ENCODE measurements around the gene ZNF260. TPM values are rescaled to one million over a fixed set of nuclear protein-coding genes. Genes with fewer than 3 reads are reported as not detected.
A peak's percentile ranks its signal among the peaks of the same experiment; 100 is the strongest.

Gene ZNF260
- total and polyA plus RNA-seq, 2 of the 13 experiments (the other 11 are each of a cell fraction or from before 2014, with no cell fraction given), result 2.8 to 10.5 TPM

DNA sequence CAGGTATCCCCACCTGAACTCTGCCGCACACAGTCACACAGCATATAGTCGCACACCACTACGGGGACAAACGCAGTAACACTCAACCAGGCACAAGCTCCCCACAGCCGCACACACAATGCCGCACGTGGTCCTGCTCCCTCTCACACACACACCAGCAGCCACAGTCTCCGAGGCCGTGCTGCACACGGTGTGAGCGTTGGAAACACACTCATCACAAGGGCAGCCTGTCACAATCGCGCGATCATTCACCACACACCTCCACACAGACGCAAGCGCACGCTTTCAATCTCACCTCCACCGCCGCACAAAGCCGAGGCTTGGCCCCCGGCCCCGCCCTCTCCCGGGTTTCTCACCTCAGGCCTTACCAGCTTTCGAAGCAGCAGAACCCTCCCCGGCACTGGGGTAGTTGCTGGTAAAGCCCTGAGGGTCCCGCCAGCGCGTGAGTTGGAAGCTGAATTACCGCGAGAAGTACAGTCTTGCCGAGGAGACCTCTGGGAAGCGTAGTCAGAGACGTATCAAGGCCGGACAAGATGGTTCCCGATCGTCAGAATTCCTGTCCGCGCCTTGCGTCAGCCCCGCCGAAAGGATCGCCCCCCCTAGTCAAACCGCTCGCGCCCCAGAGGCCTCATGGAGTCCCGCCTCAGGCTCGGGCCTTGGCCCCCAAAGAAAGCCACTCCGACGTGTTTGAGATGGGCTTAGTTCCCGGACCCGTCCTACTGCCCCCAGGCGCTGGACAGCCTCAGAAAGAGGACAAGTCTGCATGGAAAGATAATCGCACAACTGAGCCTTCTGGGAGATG is 38.8 kb downstream of the ZNF260 start, which contains the start of gene ZNF566 (continued):
- no peak for TF ChIP-seq ZNF556 (CRISPR knock-in tag; IDR thresholded peaks at IDR 0.05; ENCODE audit: borderline replicate concordance)
- TF ChIP-seq MED1 (CRISPR knock-in tag; IDR thresholded peaks at IDR 0.05), result peak; percentile 38; the same call in 1 of the 2 replicates
- peak; percentile 59; the same call in 1 of the 2 replicates for TF ChIP-seq THAP7 (CRISPR knock-in tag; IDR thresholded peaks at IDR 0.05)
- TF ChIP-seq MED13 (CRISPR knock-in tag; IDR thresholded peaks at IDR 0.05), result peak; percentile 22; the same call in 1 of the 2 replicates
- TF ChIP-seq DNMT3B (CRISPR knock-in tag; conservative IDR thresholded peaks at IDR 0.05), result no peak
- TF ChIP-seq GLMP (CRISPR knock-in tag; IDR thresholded peaks at IDR 0.05; ENCODE audit: borderline replicate concordance), result no peak
- no peak for TF ChIP-seq SMC3 (IDR thresholded peaks at IDR 0.05; ENCODE audit: low read length)
- no peak for TF ChIP-seq HMG20B (CRISPR knock-in tag; conservative IDR thresholded peaks at IDR 0.05)
- TF ChIP-seq YEATS2 (CRISPR knock-in tag; IDR thresholded peaks at IDR 0.05; ENCODE audit: borderline replicate concordance), result peak; percentile 84; the same call in 1 of the 2 replicates
- TF ChIP-seq DNMT1 (CRISPR knock-in tag; IDR thresholded peaks at IDR 0.05), result no peak
- TF ChIP-seq ZNF143 (CRISPR knock-in tag; IDR thresholded peaks at IDR 0.05), result peak; percentile 92
- no peak for TF ChIP-seq ZBTB1 (CRISPR knock-in tag; IDR thresholded peaks at IDR 0.05; ENCODE audit: borderline replicate concordance)
- TF ChIP-seq PRDM10 (CRISPR knock-in tag; IDR thresholded peaks at IDR 0.05; ENCODE audit: low read depth), result peak; percentile 78
- TF ChIP-seq ZNF263 (CRISPR knock-in tag; IDR thresholded peaks at IDR 0.05), result no peak
- TF ChIP-seq, protein P1, sequence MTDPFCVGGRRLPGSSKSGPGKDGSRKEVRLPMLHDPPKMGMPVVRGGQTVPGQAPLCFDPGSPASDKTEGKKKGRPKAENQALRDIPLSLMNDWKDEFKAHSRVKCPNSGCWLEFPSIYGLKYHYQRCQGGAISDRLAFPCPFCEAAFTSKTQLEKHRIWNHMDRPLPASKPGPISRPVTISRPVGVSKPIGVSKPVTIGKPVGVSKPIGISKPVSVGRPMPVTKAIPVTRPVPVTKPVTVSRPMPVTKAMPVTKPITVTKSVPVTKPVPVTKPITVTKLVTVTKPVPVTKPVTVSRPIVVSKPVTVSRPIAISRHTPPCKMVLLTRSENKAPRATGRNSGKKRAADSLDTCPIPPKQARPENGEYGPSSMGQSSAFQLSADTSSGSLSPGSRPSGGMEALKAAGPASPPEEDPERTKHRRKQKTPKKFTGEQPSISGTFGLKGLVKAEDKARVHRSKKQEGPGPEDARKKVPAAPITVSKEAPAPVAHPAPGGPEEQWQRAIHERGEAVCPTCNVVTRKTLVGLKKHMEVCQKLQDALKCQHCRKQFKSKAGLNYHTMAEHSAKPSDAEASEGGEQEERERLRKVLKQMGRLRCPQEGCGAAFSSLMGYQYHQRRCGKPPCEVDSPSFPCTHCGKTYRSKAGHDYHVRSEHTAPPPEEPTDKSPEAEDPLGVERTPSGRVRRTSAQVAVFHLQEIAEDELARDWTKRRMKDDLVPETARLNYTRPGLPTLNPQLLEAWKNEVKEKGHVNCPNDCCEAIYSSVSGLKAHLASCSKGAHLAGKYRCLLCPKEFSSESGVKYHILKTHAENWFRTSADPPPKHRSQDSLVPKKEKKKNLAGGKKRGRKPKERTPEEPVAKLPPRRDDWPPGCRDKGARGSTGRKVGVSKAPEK (CRISPR knock-in tag; IDR thresholded peaks at IDR 0.05; ENCODE audit: borderline replicate concordance), result peak; percentile 42; the same call in 1 of the 2 replicates
- TF ChIP-seq, protein P2, sequence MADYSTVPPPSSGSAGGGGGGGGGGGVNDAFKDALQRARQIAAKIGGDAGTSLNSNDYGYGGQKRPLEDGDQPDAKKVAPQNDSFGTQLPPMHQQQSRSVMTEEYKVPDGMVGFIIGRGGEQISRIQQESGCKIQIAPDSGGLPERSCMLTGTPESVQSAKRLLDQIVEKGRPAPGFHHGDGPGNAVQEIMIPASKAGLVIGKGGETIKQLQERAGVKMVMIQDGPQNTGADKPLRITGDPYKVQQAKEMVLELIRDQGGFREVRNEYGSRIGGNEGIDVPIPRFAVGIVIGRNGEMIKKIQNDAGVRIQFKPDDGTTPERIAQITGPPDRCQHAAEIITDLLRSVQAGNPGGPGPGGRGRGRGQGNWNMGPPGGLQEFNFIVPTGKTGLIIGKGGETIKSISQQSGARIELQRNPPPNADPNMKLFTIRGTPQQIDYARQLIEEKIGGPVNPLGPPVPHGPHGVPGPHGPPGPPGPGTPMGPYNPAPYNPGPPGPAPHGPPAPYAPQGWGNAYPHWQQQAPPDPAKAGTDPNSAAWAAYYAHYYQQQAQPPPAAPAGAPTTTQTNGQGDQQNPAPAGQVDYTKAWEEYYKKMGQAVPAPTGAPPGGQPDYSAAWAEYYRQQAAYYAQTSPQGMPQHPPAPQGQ (CRISPR knock-in tag; IDR thresholded peaks at IDR 0.05; ENCODE audit: borderline replicate concordance), result peak; percentile 60; the same call in 1 of the 2 replicates
- TF ChIP-seq BRF2 (CRISPR knock-in tag; IDR thresholded peaks at IDR 0.05), result no peak

Measured in HepG2 (cell line).